GM18870 (cell line): Measurements from ENCODE around the gene GTF2IRD1.
"Not testable (repeated sequence)": the region's sequence is repeated elsewhere in the genome, so short reads cannot be mapped to it uniquely, and the experiment has no call there.

Experiments used
- ATAC-seq: cut with Tn5 transposase; IDR thresholded peaks from one replicate; pipeline ENCODE4 v1.9.1; 2021; ENCODE audit warnings: moderate library complexity; ENCODE audit not compliant: unreplicated experiment

GTF2IRD1 gene

DNA sequence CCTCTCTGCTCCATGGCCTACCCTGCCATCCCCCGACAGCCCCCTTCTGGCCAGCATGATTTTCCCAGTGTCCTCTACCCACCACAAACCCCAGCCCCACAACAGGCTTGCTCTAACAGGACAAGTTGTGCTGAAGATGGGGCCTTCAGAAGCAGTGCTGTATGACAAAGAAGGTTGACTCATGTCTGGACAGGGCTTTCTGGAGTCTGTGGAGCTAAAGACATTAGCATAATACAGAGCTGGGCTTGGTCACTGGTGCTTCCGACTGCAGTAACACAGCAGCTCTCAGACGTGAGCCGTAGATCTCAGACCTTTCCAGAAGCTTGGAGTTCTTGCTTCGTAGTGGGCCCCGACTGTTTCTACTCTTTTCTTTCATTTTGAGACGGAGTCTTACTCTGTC lies 100.5 kb downstream of the GTF2IRD1 start:
- no peak for ATAC-seq

GRCh38 chr7:74560086-74560719 lies 106.5 kb downstream of the GTF2IRD1 start:
- ATAC-seq, result no peak

GRCh38 chr7:74561898-74562613 lies 108.3 kb downstream of the GTF2IRD1 start:
- ATAC-seq, result no peak

DNA sequence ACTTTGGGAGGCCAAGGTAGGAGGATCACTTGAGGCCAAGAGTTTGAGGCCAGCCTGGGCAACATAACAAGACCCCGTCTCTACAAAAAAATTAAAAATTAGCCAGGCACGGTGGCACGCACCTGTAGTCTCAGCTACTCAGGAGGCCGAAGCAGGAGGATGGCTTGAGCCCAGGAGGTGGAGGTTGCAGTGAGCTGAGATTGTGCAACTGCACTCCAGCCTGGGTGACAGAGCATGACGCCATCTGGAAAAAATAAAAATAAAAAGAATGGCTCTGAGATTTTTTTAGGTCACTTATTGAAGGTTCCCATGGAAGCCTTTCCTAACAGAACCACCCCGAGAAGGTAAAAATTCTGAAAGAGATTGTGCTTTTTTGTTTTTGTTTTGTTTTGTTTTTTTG lies 109.9 kb downstream of the GTF2IRD1 start:
- ATAC-seq, result not testable (repeated sequence)

- no peak for ATAC-seq
Observed at GRCh38 chr7:74567318-74567668, 113.6 kb downstream of the GTF2IRD1 start.

DNA sequence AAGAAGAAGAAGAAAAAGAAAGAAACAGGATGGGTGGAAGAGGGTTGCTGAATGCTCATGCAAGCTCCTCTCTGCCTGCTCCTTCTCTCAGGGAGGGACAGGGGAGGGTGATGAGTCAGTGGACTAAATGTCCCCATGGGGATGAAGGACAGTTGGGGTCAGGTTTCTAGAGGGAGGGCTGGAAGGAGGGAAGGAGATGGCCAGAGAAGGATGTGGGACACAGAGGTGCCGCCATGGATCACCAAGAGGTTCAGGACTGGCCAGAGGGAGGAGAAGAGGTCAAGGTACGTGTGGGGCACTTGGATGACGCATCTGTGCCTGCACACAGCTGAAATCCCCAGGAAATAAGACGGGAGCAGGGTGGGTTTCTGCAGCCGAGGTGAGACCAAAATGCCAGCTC lies 115.0 kb downstream of the GTF2IRD1 start:
- ATAC-seq, result no peak

DNA sequence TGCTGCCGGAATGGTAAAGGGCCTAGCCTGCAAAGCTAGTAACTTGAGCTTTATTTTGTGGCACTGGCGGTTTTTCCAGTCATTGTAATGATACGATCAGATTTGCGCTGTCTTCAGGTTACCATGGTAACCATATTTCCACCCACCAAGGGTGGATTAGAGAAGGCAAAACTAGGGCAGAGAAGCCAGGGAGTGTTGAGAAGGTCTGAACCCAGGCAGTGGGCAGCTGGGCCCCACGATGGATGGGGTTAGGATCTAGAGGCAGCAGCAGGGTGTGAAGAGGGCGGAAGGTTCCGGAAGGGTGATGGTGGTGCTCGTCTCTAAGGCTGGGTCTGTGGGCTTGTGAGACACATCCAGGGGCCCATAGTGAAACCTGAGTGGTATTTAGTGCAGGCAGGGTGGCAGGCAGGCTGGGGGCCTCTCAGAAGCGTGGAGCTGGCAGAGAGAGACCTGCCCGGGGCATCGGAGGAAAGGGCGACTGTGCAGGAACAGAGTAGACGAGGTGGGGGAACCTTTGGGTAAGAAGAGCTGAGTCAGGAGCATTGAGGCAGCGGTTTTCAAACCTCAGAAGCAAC lies 115.9 kb downstream of the GTF2IRD1 start:
- no peak for ATAC-seq

DNA sequence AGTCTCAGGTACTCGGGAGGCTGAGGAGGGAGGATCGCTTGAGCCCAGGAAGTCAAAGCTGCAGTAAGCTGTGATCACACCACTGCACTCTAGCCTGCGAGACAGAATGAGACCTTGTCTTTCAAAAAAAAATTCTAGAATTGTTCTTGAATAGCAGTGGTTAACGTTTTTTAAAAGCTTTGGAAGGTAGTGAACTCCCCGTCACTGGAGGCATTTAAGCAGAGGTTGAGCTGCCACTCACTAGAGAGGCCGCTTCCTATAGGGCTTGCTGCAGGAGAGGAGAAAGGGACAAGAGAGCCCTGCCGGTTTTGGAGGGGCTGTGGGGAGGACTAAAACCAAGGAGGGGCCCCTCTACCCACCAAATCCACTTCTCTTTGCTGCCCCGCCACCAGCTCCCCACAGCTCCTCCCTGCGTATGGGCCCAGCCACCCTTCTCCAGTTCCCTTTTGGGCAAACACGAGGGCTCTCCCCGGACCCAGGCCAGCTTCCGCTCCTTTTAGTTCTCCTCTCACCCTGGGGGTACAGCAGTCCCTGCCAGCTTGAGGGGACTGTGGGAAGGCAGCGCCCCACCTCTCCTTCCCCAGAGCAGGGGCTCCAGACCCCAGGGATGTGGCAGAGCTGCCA lies 116.9 kb downstream of the GTF2IRD1 start:
- no peak for ATAC-seq

GRCh38 chr7:74572301-74572979 lies 118.7 kb downstream of the GTF2IRD1 start:
- ATAC-seq, result no peak

- ATAC-seq, result no peak
Observed at GRCh38 chr7:74573512-74573911, 119.8 kb downstream of the GTF2IRD1 start.

DNA sequence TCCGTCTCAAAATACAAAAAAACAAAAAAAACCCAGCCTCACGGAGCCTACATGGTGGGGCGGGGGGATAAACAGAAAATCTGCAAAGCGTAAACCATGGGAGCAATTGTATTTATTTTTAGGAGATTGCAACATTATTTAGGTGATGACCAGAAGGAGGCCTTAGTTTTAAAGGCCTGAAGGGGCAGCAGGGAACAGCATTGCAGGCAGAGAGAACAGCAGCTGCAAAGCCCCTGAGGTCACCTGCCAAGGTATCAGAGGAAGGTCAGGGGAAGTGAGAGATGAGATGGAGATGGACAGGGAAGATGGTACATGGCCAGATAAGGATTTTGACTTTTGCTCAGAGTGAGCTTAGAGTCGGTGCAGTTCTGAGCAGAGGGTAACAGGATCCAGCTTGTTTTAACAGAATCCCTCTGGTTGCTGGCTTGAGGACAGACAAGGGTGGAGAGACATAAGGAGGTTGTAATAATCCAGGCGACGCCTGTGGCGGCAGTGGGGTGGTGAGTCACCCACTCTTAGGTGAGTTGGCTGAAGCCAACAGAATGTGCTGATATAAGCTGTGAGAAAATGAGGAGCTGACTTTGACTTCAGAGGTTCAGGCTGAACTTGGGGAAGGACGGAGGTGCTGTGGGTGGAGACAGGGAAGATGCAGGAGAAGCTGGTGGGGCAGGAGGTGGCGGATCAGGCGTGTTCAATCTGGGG lies 121.5 kb downstream of the GTF2IRD1 start:
- no peak for ATAC-seq

DNA sequence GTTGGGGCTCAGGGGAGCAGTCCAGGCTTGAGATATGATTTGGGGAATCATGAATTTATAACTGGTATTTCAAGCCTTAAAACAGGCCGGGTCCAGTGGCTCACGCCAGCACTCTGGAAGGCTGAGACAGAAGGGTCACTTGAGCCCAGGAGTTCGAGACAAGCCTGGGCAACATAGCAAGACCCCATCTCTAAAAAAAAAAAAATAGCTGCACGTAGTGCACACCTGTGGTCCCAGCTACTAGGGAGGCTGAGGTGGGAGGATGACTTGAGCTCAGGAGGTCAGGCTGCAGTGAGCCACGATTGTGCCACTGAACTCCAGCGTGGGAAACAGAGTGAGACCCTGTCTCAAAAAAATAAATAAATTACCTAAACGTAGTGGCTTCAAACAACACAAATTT lies 122.1 kb downstream of the GTF2IRD1 start:
- ATAC-seq, result no peak

DNA sequence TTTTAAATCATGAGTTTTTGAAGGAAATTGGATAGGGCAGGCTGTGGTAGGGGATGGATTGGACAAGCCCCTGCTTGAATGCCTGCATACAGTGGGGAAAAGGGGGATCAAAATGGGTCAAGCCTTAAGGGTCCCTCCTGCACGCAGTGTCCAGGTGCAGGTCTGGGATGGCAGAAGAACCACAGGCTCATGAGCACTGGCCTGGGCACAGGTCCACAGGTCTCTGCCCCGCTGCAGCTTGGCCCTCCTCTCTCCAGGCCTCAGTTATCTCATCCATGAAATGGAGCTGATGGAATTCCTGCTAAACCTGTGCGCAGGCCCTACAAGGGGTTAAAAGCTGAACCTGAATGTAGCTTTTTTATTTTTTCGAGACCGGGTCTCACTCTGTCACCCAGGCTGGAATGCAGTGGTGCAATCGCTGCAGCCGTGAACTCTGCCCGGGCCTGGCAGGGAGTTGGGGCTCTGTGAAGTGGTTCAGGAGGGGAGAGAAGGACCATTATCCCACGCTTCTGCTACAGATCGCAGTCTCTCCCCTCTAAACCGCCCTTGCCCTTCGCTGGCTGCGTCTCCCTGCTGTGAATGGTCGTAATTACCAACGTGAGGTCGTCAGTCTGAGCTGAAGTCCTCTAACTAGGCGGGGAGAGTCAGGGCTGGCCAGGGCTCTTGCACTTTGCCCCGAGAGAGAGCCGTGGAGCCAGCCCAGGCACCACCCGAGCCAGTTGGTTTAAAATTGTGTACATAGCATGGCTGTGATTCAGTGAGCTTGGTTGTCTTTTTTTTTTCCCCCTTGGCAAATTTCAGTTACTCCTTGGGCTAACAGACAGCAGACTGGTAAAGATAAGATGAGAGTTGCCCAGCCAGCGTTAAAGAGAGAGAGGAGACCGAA lies 126.3 kb downstream of the GTF2IRD1 start:
- ATAC-seq, result no peak

DNA sequence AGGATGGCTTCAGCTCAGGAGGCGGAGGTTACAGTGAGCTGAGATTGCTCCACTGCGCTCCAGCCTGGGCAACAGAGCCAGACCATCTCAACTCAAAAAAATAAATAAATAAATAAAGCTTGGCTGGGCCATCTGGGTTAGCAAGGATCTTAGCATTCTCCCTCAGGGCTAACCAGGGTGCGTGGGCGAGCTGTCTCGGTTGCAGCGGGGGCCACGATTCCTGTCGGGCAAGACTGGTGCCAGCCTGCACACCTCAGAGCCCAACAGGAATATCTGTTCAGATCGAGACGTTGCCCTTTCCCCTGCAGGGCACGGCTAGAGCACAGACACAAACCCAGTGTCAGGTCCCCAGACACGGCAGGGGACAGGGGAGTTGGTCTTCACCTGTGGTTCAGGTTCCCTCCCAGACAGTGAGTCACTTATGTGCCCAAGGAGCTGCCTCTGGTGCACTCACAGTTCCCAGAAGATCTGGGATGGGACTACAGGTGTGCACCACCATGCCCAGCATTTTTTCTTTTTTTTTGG lies 128.3 kb downstream of the GTF2IRD1 start:
- no peak for ATAC-seq

DNA sequence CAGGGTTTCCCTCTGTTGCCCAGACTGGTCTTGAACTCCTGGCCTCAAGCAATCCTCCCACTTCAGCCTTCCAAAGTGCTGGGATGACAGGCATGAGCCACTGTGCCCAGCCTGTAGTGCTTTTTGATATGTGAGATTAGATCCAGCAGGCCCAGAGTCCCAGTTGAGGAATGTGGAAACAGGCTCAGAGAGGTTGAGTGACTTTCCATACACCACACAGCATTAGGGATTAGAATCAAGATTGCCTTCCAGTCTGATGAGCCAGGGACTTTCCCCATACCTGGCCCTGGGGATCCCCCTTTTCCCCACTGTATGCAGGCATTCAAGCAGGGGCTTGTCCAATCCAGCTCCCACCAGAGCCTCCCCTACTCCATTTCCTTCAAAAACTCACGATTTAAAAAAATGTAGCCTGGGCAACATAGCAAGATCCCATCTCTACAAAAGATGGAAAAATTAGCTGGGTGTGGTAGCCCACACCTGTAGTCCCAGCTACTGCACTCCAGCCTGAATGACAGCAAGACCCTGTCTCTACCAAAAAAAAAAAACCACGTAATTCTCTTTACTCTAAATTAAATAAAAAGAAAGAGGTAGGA lies 128.8 kb downstream of the GTF2IRD1 start:
- ATAC-seq, result no peak

DNA sequence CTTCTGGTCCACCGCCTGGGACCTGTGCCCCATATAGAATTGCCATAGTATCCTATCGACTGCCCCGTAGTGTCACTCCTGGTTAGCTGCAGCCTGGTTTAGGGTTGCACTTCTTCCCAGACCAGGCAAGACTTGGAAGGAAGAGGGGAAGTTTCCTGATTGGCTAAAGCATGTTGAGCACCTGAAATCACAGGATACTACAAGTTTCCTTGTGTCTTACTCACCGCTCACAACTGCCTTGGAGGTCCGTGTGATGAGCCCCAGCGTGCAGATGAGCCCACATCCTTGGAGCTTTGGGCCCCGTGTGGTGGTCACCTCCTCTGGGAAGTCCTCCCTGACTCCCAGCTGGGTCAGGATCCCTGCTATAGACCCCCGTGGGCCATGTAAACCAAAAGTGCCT lies 129.9 kb downstream of the GTF2IRD1 start:
- no peak for ATAC-seq

DNA sequence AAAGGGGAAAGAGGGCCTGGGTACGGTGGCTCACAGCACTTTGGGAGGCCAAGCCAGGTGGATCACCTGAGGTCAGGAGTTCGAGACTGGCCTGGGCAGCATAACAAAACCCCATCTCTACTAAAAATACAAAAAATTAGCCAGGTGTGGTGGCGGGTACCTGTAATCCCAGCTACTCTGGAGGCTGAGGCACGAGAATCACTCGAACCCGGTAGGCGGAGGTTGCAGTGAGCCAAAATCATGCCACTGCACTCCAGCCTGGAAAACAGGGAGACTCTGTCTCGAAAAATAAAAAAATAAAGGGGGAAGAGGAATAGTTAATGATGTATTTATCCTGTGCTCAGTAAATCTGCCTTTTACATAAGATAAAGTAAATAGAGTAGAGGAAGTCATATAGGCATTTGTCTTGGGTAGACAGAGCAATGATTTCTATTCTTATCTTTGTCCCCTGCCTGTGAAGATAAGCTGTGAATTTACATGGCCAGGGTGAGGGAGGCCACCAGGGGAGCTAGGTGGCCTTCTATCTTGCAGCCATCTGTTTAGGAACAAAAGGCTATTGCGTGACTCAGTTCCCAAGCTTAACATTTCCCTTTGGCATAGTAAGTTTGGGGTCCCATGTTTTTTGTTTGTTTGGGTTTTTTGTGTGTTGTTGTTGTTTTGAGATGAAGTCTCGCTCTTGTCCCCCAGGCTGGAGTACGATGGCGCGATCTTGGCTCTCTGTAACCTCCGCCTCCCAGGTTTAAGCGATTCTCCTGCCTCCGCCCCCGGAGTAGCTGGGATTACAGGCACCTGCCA lies 130.7 kb downstream of the GTF2IRD1 start:
- no peak for ATAC-seq

DNA sequence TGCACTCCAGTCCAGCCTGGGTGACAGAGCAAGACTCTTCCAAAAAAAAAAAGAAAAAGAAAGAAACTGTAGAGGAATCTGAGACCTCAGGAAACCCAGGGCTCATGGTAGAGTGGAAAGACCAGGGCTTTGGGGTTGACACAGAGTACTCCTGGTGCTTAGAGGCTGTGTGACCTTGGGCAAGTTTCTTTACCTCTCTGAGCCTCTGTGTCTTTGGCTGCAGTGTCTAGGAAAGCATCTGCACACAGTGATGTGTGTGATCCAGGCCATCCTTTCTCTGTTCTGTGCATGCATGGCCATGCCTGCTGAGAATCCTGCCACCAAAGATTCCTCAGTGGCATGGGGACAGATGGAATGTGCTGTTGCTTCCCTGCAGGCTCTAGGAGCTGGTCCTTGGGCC lies 132.1 kb downstream of the GTF2IRD1 start:
- ATAC-seq, result no peak
